ENCODE results near the gene GSK3A.

Gene GSK3A

DNA sequence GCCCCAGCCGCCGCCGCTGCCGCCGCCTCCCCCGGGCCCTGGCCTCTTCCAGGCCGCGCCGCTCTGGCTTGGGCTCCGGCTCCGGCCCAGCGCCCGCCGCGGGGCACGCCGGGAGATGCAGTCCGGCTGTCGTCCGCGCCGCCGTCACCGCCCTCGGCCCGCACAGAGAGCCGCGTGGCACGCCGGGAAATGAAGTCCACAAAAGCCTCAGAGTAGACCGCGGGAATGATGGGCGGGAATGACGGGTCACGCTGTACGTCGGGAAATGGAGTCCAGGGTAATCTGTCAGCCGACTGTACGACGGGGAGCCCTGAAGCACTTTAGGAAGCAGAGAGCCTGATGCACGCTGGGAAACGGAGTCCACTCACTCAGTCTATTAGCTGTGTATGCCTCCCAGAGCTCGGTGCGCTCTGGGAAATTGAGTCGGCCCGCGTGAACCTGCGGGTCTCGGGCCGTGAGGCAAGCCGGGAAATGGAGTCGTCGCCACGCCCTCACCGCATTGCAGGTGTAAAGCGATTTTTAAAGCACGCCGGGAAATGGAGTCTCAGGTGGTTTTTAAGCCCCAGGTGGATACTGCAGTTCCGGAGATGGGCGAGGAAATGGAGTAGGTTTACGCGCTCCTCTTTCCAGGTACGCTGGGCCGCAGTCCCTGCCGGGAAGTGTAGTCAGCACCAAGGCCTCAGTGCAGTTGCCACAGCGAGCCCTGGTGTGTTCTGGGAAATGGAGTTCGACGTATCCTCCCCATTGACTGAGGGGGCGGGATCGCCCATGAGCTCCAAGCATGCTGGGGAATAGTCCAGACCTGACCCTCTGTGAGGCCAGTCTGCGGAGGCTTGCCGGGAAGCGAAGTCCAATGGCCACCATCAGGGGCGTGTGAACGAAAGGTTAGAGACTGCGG, at the start of gene GSK3A:
Gene GSK3A (minus strand): TSS at position 91 of the 898 bp plus-strand sequence. CDS start 137 bp downstream, outside the sequence.
- DNase-seq: peak; percentile 95

DNA sequence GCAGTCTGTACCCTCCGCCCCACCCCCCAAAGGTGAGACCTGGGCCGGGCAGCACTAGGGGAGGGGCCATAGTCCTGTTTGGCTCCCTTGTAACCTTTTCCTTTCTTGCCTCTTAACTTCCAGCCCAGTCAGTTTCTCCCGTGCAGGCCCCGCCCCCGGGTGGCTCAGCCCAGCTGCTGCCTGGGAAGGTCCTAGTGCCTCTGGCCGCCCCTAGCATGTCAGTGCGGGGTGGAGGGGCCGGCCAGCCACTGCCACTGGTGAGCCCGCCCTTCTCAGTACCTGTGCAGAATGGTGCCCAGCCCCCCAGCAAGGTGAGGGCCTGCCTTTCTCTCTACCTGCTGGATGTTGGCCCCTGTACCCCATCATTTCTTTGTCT, 49.0 kb upstream of the GSK3A start:
- DNase-seq: no peak

DNA sequence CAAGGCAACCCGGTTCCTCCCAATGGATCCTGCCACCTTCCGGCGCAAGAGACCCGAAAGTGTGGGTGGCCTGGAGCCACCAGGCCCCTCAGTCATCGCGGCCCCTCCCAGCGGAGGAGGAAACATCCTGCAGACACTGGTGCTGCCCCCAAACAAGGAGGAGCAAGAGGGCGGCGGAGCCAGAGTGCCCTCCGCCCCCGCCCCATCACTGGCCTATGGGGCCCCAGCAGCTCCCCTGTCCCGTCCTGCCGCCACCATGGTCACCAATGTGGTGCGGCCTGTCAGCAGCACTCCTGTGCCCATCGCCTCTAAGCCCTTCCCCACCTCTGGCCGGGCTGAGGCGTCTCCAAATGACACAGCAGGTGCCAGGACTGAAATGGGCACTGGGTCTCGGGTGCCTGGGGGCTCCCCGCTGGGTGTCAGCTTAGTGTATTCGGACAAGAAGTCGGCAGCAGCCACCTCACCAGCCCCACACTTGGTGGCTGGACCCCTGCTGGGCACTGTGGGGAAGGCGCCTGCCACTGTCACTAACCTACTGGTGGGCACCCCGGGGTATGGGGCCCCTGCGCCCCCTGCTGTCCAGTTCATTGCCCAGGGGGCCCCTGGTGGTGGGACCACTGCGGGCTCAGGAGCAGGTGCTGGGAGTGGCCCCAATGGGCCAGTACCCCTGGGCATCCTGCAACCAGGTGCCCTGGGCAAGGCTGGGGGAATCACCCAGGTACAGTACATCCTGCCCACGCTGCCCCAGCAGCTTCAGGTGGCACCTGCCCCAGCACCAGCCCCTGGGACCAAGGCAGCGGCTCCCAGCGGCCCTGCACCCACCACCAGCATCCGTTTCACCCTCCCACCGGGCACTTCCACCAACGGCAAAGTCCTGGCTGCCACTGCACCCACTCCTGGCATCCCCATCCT, 48.4 kb upstream of the GSK3A start:
- peak; percentile 80 for DNase-seq

DNA sequence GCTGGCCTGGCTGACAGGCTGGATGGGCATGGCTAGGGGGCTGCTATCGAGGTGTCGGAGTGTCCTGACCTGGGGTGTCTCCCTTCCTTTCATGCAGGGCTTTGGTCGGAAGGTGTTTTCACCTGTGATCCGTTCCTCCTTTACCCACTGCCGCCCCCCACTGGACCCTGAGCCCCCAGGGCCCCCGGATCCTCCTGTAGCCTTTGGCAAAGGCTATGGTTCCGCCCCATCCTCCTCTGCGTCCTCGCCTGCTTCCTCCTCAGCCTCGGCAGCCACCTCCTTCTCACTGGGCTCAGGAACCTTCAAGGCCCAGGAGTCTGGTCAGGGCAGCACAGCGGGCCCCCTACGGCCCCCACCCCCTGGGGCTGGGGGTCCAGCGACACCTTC, 47.7 kb upstream of the GSK3A start:
- DNase-seq: no peak

DNA sequence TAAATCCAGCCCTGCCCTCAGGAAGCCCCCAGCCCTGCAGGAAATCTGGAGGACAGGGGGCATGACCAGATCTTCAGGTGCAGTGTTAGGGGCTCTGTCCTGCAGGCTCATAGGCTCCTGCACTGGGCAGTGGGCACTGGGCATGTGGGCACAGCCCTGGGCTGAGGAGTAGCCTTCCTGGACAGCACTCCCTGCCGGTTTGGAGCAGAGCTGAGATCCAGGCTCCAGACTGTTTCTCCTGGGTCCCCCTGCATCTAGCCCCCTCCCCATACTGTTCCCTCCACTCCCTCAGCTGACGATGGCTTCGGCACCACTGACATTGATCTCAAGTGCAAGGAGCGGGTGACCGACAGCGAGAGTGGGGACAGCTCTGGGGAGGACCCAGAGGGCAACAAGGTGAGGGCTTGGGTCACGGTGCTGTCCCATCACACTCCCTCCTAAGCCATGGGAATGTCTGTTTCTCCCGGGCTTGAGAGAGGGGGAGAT, 47.2 kb upstream of the GSK3A start:
- no peak for DNase-seq

DNA sequence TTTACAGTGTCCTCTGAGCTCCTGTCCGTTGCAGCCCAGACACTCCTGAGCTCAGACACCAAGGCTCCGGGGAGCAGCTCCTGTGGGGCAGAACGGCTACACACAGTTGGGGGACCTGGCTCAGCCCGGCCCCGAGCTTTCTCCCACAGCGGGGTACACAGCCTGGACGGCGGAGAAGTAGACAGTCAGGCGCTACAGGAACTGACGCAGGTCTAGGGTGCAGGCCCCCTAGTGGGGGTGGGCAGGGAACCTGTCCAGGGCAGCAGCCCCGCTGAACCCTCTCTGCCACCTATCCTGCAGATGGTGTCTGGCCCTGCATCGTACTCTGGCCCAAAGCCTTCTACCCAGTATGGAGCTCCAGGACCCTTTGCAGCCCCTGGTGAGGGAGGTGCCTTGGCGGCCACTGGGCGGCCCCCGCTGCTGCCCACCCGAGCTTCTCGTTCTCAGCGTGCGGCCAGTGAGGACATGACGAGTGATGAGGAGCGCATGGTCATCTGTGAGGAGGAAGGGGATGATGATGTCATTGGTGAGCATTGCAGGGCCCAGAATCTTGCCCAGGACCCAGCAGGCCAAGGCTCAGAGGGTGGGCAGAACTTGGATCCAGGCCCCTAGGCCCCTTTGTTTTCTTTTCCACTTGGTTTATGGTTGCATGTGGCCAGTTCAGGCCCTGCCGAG, 46.6 kb upstream of the GSK3A start:
- DNase-seq: no peak

DNA sequence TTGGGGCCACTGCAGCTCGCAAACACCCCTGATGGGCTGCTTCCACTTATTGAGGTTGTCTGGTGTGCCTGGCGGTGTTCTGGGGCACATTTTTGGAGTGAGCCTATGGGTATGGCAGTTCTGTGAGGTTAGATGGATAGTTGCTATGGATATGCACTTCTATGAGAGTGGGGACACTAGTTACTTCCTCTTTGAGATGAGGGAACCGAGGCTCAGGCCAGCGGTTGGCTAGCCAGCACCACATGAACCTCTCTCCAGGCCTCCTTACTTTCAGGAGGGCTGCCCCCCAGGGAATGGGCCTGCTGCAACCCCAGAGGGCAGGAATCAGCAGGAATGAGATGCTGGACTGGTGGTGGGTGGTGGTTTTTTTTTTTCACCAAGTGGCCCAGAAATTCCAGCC, 46.0 kb upstream of the GSK3A start:
- DNase-seq: no peak

DNA sequence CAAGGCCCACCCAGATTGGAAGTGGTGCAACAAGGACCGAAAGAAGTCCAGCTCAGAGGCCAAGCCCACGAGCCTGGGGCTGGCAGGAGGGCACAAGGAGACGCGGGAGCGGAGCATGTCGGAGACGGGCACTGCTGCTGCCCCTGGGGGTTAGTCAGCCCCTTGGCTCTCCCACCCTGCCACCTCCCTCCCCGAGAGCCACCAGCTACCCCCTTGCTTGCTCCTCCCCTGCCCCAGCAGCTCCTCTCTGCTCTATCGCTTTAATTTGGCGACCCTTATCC, 45.4 kb upstream of the GSK3A start:
- DNase-seq: no peak

DNA sequence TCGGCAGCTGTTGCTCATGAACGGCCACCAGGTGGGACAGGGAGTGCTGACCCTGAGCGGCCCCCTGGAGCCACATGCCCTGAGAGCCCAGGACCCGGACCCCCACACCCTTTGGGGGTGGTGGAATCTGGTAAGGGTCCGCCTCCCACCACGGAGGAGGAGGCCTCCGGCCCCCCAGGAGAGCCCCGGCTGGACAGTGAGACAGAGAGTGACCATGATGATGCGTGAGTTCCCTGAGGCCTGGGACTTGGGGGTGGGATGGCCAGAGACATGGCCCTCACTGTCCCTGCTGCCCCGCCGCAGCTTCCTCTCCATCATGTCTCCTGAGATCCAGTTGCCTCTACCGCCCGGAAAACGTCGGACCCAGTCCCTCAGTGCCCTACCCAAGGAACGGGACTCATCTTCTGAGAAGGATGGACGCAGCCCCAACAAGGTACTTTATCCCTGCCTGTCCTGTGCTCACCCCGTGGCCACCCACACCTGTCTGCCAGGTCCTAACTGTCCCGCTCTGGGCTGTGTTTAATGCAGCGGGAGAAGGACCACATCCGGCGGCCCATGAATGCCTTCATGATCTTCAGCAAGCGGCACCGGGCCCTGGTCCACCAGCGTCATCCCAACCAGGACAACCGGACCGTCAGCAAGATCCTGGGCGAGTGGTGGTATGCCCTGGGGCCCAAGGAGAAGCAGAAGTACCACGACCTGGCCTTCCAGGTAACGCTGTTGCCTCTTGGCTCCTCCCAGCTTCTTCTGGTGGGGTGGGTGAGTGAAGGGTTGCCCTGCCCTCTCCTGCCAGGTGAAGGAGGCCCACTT, 44.8 kb upstream of the GSK3A start:
- no peak for DNase-seq

DNA sequence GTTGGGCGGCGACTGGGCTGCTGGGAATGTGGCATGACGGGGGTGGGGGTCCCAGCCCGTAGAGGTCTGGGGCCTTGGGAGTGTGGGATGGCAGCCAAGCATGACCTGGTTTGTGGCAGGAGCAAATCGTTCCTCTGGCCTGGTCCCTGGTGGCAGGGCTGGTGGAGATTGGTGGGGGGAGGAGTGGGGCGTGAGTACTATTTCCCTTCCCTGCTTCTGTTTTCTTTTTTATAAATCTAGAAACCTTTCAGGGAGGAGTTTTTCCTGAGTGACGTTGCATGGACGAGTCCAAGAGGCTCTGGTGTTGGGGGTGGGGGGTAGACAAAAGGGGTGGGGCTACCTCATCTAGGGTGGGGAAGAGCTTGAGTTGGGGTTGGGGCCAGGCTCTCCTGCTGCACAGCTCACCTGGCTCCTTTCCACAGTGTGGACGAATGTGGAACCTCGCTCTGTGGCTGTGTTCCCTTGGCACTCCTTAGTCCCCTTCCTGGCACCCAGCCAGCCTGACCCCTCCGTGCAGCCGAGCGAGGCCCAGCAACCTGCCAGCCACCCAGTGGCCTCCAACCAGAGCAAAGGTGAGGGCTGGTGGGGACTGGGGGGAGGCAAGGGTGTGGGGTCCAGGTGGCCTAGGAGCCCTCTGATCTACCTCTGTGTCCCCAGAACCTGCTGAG, 44.1 kb upstream of the GSK3A start:
- DNase-seq: no peak

DNA sequence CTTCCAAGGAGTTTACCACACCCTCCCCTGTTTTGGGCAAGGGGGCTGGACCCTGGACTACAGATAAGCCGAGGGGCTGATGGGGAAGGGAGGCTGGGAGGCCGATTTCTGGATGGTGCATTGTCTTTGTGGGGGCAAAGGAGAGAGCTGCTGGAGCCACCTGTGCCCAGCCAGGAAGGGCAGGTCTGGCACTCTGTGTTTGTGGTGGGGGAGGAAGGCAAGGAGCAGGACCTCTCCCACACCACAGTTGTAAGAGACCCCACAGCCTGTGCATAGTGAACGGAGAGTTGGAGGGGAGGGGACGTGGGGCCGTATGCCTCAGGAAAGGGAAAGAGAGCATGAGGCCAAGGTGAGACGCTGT, 43.6 kb upstream of the GSK3A start:
- DNase-seq: no peak

DNA sequence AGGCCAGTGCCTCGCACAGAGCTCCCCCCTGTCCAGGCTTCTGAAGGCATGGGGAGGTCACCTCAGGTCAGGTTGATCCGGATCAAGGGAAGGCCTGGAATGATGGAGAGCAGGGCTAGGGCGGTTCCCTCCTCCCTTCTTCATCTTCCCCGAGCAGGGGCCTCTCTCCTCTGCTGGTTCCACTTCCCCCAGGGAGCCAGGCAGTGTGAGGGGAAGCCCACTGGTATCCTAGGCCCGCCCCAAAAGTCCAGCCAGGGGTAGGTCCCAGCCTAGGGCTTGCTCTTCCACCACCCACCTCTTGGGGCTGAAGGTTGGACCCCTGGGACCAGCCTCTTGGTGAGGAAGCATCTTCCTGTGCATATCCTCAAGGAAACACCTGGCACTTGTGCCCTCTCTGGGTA, 43.1 kb upstream of the GSK3A start:
- DNase-seq: no peak

DNA sequence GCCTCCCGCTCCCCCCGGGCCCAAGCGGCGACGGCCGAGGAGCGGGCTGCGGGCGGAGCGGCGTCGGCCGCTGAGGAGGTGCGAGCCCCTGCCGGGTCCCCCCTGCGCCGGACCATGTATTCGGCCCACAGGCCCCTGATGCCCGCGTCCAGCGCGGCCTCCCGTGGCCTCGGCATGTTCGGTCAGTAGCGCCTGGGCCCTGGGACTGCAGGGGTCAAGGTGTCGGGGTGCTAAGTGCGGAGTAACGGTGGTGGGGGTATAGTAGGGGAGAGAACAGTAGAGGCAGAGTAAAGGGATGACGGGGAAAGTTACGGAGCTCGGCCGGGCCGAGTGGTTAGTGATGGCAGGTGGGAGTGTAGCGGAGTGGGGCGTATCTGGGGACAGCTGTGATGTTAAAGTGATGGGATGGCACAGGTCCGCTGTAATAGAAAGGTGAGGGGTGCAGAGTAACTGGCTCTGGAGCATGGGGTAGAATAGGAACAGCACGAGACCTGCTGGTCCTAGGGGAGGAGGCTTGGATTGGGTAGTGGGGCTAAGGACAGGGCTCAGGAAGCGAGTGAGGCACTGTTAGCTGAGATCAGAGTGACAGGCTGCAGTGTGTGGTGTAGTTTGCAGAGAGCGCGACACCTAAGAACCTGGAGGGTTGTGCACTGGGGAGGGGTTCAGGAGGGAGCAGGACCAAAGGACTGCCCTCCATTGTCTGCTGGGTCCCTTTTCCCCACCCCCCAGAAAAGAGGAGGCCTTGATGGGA, 42.4 kb upstream of the GSK3A start:
- peak; percentile 69 for DNase-seq

DNA sequence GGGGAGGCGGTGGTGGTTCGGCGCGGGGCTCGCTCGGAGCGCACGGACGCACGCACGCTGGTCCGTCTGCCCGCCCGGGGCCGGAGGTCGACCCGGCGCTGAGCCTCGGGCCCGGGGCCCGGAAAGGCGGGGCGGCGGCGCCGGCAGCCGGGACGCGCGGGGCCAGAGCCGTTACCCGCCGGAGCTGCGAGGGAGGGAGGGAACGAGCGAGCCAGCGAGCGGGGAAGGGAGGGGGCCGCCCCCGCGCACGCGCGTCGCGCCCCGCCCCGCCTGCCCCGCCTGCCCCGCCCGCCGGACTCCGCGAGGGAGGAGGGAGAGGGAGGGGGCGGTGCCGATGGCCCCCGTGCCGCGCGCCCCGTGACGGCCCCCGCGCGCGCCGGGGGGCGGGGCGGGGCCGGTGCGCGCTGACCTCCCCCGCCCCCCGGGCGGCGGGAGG, 41.7 kb upstream of the GSK3A start:
- peak; percentile 88 for DNase-seq

DNA sequence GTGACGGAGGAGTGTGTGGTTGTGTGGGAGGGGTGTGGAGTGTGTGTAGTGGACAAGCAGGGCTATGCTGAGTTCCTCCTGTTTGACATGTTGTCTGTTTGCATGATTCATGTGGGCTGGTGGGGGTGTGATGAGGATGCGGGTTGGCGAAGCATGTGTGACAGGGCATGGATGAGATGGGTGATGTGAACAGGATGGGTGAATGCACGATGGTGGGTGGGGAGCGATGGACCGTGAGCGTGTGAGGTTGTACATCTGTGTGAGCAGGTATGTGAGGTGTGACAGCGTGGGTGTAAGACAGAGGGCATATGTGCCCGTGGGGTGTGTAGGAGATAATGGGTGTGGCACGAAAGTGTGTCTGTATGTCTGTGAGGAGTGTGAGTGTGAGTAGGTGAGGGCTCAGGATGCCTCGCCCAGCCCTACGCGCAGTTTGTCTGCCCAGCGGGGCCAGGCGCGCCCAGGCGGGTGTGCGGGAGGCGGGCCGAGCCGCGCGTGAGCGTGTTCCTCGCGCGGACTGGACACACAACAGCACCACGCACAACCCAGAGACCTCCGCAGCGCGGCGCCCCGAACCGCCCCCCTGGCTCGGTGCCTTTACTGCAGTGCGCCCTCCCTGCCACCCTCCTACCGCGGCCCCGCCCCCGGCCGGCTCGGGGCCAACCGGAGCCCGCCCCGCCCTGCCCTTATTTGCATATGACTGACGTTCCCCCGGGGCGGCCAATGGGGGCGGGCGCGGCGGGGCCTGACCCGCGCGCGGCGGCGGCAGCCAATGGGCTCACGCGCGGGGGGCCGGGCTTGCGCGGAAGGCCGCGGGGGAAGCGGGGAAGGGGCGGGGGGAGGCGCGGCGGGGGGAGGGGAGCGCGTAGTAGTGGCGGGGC, 41.0 kb upstream of the GSK3A start:
- peak; percentile 96 for DNase-seq

DNA sequence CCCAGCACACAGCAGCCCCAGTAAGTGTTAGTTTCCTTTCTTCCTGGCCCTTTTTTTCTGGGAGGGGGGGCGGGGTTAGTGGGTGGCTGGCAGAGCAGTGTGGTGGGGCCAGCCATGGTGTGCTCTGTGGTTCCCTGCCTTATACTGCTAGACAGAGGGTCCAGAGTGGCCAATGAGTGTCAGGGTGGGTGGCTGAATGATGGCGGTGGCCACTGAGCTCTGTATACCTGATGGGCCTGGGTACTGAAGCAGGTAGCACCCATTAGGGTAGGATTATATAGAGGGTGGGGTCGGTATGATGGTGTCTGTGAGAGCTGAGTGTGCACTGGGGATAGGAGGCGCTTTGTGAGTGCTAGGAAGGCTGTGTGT, 40.4 kb upstream of the GSK3A start:
- DNase-seq: no peak

DNA sequence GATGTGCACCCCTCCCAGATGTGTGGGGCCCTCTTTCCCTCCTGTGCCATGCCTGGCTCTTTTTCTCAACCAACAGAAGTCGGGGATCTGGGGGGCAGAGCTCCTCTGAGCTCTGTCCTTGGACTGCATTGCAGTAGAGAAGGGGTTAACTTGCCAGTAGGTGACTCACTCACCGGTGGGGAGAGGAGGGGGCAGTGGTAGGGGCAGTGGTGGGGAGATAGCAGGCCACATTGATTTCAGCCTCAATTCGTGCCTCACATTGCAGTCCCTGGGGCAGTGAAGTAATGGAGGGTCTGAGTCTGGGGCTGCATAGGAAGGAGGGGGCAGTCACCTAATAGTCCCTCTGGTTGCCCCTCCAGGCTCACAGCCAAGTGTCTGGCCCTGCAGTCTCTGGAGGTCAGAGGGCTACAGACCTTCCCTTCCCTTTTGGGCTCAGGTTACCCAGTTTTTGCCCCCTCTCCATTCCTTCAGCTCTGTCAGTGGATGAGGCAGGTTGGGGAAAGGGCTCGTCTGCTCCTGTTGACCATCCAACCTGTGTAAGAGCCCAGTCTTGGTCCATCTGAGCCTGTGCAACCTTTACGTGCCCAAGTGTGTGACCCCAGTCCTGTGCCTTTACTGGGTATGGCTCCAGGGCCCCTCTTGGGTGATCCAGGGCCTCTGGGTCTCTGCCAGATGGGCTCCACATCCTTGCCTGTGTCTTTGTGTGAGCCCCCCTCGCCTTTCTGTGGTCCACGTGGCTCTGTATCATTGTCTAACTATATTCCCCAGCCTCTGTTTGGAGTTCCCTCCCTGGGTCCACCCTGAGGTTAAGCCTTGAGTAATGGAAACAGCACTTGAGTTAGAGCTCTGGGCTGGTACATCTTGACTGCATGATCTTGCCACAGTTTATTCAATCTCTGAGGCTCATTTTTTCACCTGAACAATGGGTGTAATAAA, 39.7 kb upstream of the GSK3A start:
- DNase-seq: no peak

DNA sequence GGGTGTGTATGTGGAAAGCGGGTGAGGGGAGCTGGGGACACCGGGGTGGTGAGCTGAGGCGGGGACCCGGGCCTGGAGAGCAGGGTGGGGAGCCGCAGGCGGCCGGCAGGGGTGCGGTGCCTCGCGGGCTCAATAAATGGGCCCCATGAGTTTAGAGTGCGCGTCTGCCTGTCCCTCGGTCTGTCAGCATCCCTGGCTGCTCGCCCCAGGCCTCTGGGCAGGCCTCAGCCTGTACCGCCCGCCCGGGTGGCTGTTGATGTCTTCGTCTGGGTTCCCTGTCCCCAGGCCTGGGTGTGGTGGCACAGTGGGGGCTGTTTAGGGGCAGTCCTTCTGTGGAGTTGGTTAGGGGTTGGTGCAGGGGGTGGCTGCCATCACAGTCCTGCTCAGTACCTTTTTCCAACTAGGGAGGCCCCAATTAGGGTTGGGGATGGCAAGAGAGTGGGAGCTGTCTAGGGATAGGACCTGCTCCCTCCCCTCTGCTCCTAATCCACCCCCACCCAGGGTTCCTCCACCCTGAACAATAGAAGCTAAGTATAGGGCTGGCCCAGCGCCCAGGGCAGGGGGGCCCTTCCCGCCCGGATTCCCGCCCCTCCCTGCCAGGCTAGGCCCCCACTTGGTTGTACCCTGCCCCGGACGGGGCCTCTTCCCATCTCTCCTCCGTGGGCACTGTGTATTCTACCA, 38.9 kb upstream of the GSK3A start:
- DNase-seq: peak; percentile 73

DNA sequence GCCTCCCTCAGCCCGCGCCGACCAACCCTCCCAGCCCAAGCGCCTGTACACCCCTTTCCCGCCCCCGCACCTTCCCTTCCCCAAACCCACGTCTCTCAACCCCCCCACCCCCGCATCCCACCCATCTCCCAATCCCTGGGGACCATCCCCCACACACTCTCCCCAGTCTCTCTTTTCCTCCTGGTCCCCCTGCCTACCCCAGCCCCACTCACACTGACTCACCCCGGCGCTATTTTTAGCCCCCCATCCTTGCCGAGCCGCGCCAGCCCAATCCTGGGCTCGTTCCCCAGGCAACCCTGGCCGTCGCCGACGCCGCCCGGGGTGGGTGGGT, 38.4 kb upstream of the GSK3A start:
- DNase-seq: no peak

All from activated CD8-positive, alpha-beta memory T cell treated with anti-CD3 and anti-CD28 coated beads, Interleukin-2, amount 50 U/mL, for 48 hours (primary cell).